Measurements from ENCODE around the gene APBA1.

Gene APBA1

DNA sequence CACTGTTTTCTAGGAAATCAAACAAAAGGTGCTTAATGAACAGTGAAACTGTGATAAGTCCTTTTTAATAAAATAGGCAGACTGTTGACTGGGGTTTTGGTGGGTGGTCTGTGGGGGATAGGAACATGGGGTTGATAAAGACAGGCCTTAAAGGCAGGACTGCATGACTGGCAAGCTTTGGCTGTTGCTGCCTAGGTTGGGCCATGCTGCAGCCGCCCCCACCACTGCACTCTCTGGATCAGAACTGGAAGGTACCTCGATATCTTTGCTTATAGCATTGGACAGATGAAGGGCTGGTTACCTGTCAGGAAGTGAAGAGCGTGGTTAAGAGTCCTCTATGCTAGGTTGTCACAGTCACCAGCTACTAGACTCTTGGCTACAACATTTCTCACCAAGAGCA is 24.4 kb downstream of the APBA1 start:
- no peak overlapping the region for H3K4me3 ChIP-seq (ENCODE audit: low read length)
- H3K79me2 ChIP-seq (ENCODE audit: control insufficient read depth, low read length), result no peaks in the 10 kb centered on the region
- no peaks in the 10 kb centered on the region for H3K4me1 ChIP-seq (ENCODE audit: control insufficient read depth, low read length)
- H3K27me3 ChIP-seq (ENCODE audit: control insufficient read depth, low read length), result peaks cover 12% of the 10 kb centered on the region; the same call in 1 of the 2 replicates
- H3K27ac ChIP-seq (ENCODE audit: low read depth, low read length), result no peak overlapping the region
- H4K20me1 ChIP-seq (ENCODE audit: control insufficient read depth, insufficient read depth, low read depth, low read length), result no peaks in the 10 kb centered on the region
- H3K9me2 ChIP-seq (replicated peaks; ENCODE audit: control insufficient read depth, low read length), result no peaks in the 10 kb centered on the region
- no peak for TF ChIP-seq EZH2phosphoT487 (IDR thresholded peaks at IDR 0.05; ENCODE audit: borderline replicate concordance, low read length)
- TF ChIP-seq CTCF (IDR thresholded peaks at IDR 0.05; ENCODE audit: low read depth, low read length, poor library complexity, severe bottlenecking), result no peak
- no peaks in the 10 kb centered on the region for H3K9me3 ChIP-seq (ENCODE audit: control insufficient read depth, insufficient read depth, low read length)
- no peaks in the 10 kb centered on the region for H3K36me3 ChIP-seq (ENCODE audit: control insufficient read depth, low read length)
- H3K4me2 ChIP-seq (ENCODE audit: low read length), result no peak overlapping the region
- no peaks in the 10 kb centered on the region for H3F3A ChIP-seq (ENCODE audit: control insufficient read depth, insufficient read depth)

DNA sequence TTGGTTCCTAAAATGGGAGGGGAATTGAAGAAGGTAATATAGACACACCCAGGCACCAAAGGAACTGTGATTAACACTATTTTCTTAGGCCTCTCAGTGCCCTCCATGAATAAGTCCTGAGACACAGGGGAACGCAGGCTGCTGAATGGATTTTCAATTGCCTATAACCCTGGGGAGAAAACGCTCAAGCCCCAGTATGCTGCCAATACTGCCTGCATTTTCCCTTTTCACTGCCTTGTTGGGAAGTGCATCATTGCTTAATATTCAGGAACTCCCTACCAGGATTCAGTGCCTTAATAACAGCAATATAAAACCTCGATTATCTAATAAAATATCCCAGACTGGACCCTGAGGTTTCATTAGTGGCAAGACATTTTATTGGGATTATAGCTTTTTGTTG is 25.4 kb downstream of the APBA1 start:
- Histone ChIP-seq H4K20me1 (ENCODE audit: control insufficient read depth, insufficient read depth, low read depth, low read length) (no peaks in the 10 kb centered on the region), H3K36me3 (ENCODE audit: control insufficient read depth, low read length) (no peaks in the 10 kb centered on the region), H3K4me1 (ENCODE audit: control insufficient read depth, low read length) (no peaks in the 10 kb centered on the region), H3K27me3 (ENCODE audit: control insufficient read depth, low read length) (peaks cover 12% of the 10 kb centered on the region; the same call in 1 of the 2 replicates), H3F3A (ENCODE audit: control insufficient read depth, insufficient read depth) (no peaks in the 10 kb centered on the region), H3K9me2 (replicated peaks; ENCODE audit: control insufficient read depth, low read length) (no peaks in the 10 kb centered on the region), H3K27ac (ENCODE audit: low read depth, low read length) (no peak overlapping the region), H3K4me3 (ENCODE audit: low read length) (no peak overlapping the region), H3K4me2 (ENCODE audit: low read length) (no peak overlapping the region), H3K9me3 (ENCODE audit: control insufficient read depth, insufficient read depth, low read length) (no peaks in the 10 kb centered on the region), H3K79me2 (ENCODE audit: control insufficient read depth, low read length) (no peaks in the 10 kb centered on the region)
- TF ChIP-seq CTCF (IDR thresholded peaks at IDR 0.05; ENCODE audit: low read depth, low read length, poor library complexity, severe bottlenecking) (no peak), EZH2phosphoT487 (IDR thresholded peaks at IDR 0.05; ENCODE audit: borderline replicate concordance, low read length) (no peak)

DNA sequence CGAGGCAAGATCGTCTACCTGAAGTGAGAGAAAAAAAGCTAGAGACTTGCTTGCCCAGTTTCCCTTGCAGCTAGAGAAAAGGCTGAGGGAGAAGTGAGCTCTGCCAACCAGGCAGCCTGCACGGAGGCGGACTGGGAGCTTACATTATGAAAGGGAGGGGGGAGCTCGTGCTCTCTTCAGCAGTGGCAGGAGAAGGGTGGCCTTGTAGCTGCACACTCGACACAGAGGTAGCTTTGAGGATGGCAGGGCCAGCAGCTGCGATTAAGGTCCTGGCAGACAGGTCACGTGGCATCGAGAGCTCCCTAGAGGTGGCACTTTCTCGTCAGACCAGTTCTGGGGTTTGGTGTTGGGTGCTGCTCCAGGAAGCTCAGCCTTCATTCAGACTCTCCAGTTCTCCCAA is 26.7 kb downstream of the APBA1 start:
- no peaks in the 10 kb centered on the region for H3K36me3 ChIP-seq (ENCODE audit: control insufficient read depth, low read length)
- H3F3A ChIP-seq (ENCODE audit: control insufficient read depth, insufficient read depth), result no peaks in the 10 kb centered on the region
- H3K4me1 ChIP-seq (ENCODE audit: control insufficient read depth, low read length), result no peaks in the 10 kb centered on the region
- no peaks in the 10 kb centered on the region for H3K79me2 ChIP-seq (ENCODE audit: control insufficient read depth, low read length)
- peaks cover 12% of the 10 kb centered on the region; the same call in 1 of the 2 replicates for H3K27me3 ChIP-seq (ENCODE audit: control insufficient read depth, low read length)
- H3K9me2 ChIP-seq (replicated peaks; ENCODE audit: control insufficient read depth, low read length), result no peaks in the 10 kb centered on the region
- no peak overlapping the region for H3K4me2 ChIP-seq (ENCODE audit: low read length)
- no peak overlapping the region for H3K4me3 ChIP-seq (ENCODE audit: low read length)
- H3K9me3 ChIP-seq (ENCODE audit: control insufficient read depth, insufficient read depth, low read length), result no peaks in the 10 kb centered on the region
- no peak overlapping the region for H3K27ac ChIP-seq (ENCODE audit: low read depth, low read length)
- no peaks in the 10 kb centered on the region for H4K20me1 ChIP-seq (ENCODE audit: control insufficient read depth, insufficient read depth, low read depth, low read length)
- TF ChIP-seq EZH2phosphoT487 (IDR thresholded peaks at IDR 0.05; ENCODE audit: borderline replicate concordance, low read length) (no peak), CTCF (IDR thresholded peaks at IDR 0.05; ENCODE audit: low read depth, low read length, poor library complexity, severe bottlenecking) (no peak)
